Measurements from ENCODE around the gene PCSK4.

PCSK4 gene

DNA sequence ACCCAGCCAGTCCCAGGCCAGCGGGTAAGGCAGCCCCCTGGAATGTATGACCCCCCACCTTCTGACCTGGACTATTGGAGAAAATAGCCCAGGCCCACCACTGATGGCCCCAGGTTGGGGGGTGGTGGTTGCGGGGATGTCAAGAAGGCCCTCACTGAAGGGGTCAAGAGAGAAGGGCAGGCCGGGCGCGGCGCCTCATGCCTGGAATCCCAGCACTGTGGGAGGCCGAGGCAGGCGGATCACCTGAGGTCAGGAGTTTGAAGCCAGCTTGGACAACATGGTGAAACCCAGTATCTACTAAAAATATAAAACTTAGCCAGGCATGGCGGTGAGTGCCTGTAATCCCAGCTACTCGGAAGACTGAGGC, 24.1 kb upstream of the PCSK4 start:
- no peak overlapping the region for H3K4me3 ChIP-seq (ENCODE audit: low read depth, low read length)
- TF ChIP-seq, protein P1, sequence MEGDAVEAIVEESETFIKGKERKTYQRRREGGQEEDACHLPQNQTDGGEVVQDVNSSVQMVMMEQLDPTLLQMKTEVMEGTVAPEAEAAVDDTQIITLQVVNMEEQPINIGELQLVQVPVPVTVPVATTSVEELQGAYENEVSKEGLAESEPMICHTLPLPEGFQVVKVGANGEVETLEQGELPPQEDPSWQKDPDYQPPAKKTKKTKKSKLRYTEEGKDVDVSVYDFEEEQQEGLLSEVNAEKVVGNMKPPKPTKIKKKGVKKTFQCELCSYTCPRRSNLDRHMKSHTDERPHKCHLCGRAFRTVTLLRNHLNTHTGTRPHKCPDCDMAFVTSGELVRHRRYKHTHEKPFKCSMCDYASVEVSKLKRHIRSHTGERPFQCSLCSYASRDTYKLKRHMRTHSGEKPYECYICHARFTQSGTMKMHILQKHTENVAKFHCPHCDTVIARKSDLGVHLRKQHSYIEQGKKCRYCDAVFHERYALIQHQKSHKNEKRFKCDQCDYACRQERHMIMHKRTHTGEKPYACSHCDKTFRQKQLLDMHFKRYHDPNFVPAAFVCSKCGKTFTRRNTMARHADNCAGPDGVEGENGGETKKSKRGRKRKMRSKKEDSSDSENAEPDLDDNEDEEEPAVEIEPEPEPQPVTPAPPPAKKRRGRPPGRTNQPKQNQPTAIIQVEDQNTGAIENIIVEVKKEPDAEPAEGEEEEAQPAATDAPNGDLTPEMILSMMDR (IDR thresholded peaks at IDR 0.05; ENCODE audit: low read depth, low read length) = no peak
- no peak for DNase-seq (ENCODE audit: low read depth, low spot score)
- in situ Hi-C loops (cut with HindIII; ENCODE audit: low sequenced_read_pairs) = no loop called here

- H3K4me3 ChIP-seq (ENCODE audit: low read depth, low read length) = peak overlapping the region; percentile 32
- no peak for DNase-seq (ENCODE audit: low read depth, low spot score)
- in situ Hi-C loops (cut with HindIII; ENCODE audit: low sequenced_read_pairs) = no loop called here
- TF ChIP-seq, protein P1 (IDR thresholded peaks at IDR 0.05; ENCODE audit: low read depth, low read length) = peak; percentile 60
Measured at GRCh38 chr19:1513499-1514294, 23.5 kb upstream of the PCSK4 start.

GRCh38 chr19:1512671-1513498, 22.7 kb upstream of the PCSK4 start, which contains the start of gene ADAMTSL5:
ADAMTSL5 (minus strand) TSS chr19:1513019; CDS start chr19:1510943, 2,076 bp downstream.
- no peak for DNase-seq (ENCODE audit: low read depth, low spot score)
- TF ChIP-seq, protein P1 (IDR thresholded peaks at IDR 0.05; ENCODE audit: low read depth, low read length) = no peak
- H3K4me3 ChIP-seq (ENCODE audit: low read depth, low read length) = peak within 1 kb of the TSS; percentile 36
- in situ Hi-C loops (cut with HindIII; ENCODE audit: low sequenced_read_pairs) = no loop called here

- H3K4me3 ChIP-seq (ENCODE audit: low read depth, low read length) = no peak overlapping the region
- TF ChIP-seq, protein P1 (IDR thresholded peaks at IDR 0.05; ENCODE audit: low read depth, low read length) = no peak
- in situ Hi-C loops (cut with HindIII; ENCODE audit: low sequenced_read_pairs) = no loop called here
- DNase-seq (ENCODE audit: low read depth, low spot score) = no peak
Measured at GRCh38 chr19:1511318-1512317, 21.5 kb upstream of the PCSK4 start.

- TF ChIP-seq, protein P1 (IDR thresholded peaks at IDR 0.05; ENCODE audit: low read depth, low read length) = no peak
Measured at GRCh38 chr19:1510807-1511206, 20.7 kb upstream of the PCSK4 start.

DNA sequence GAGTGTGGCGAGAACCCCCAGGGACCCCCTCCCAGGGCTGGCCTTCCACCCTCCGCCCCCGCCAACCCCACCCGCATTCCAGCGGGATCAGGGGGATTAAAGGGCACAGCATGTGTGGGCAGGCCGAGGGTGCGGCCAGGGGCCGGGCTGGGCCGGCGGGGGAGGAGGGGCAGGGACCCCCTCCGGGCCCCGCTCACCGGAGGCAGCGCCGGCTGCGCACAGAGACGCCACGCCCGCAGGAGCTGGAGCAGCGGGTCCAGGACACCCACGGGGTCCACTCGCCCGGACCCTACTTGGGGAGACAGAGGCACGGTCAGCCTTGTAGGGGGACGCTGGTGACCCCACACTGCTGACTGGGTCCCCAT, 20.3 kb upstream of the PCSK4 start:
- in situ Hi-C loops (cut with HindIII; ENCODE audit: low sequenced_read_pairs) = no loop called here
- DNase-seq (ENCODE audit: low read depth, low spot score) = no peak
- no peak overlapping the region for H3K4me3 ChIP-seq (ENCODE audit: low read depth, low read length)
- TF ChIP-seq, protein P1 (IDR thresholded peaks at IDR 0.05; ENCODE audit: low read depth, low read length) = no peak

More at GRCh38 chr19:1510807-1511206, 20.7 kb upstream of the PCSK4 start:
- in situ Hi-C loops (cut with HindIII; ENCODE audit: low sequenced_read_pairs) = no loop called here
- no peak overlapping the region for H3K4me3 ChIP-seq (ENCODE audit: low read depth, low read length)
- no peak for DNase-seq (ENCODE audit: low read depth, low spot score)

Measured in astrocyte of the spinal cord (primary cell).